HEK293 (cell line): ENCODE results near the gene LNPK.

ENCODE experiments used
- CTCF ChIA-PET: fragments of 350-600 bp; formaldehyde crosslinking; extraction: SDS; loops from one replicate; lab custom pipeline; 2021; ENCODE audit warnings: antibody characterized with exemption; lab: Yijun Ruan, JAX
- POLR2A ChIA-PET: fragments of 300-600 bp; formaldehyde crosslinking; extraction: SDS; loops from one replicate; lab custom pipeline; 2020; ENCODE audit warnings: antibody characterized with exemption, inconsistent platforms; lab: Yijun Ruan, JAX
- H3K27ac ChIP-seq: fragments of 200-500 bp; sonication (Bioruptor generic); 2 replicates; pipeline ENCODE4 v1.5.1; 2014; ENCODE audit warnings: low read depth, low read length, control low read depth, inconsistent platforms; ENCODE audit errors: extremely low read depth
- H3K36me3 ChIP-seq, 2 experiments: fragments of 200-500 bp in 1 of 2; sonication (Bioruptor generic) in 1 of 2; 1 replicate in 1 of 2; 2 replicates in 1 of 2; pipeline ENCODE4 v1.5.1; 2014 to 2017; ENCODE audit warnings: inconsistent platforms in 2 of 2, low read length in 2 of 2; ENCODE audit not compliant: control insufficient read depth in 2 of 2, insufficient read depth in 1 of 2
- H3K4me1 ChIP-seq: fragments of 200-500 bp; sonication (Bioruptor generic); 2 replicates; pipeline ENCODE4 v1.5.1; 2014; ENCODE audit warnings: mild to moderate bottlenecking, low read length, inconsistent platforms; ENCODE audit not compliant: control insufficient read depth, insufficient read depth
- H3K4me3 ChIP-seq: 2 replicates; pipeline ENCODE4 v1.5.1; 2011; ENCODE audit warnings: low read depth, mild to moderate bottlenecking, control low read depth, low read length, moderate library complexity
- H3K9me3 ChIP-seq: fragments of 200-500 bp; sonication (Bioruptor generic); 2 replicates; pipeline ENCODE4 v1.5.1; 2014; ENCODE audit warnings: low read depth, low read length, inconsistent platforms; ENCODE audit not compliant: control insufficient read depth, insufficient read depth
- GFI1B ChIP-seq: fragments of 450-650 bp; formaldehyde crosslinking; IDR thresholded peaks from 2 replicates; pipeline ENCODE4 v1.5.1; 2016; ENCODE audit warnings: missing biosample characterization, missing genetic modification characterization
- SALL2 ChIP-seq: fragments of 450-650 bp; formaldehyde crosslinking; IDR thresholded peaks from 2 replicates; pipeline ENCODE4 v1.5.0; 2017; ENCODE audit warnings: missing biosample characterization, mild to moderate bottlenecking, missing genetic modification characterization, borderline replicate concordance
- SP3 ChIP-seq: fragments of 450-650 bp; formaldehyde crosslinking; IDR thresholded peaks from 2 replicates; pipeline ENCODE4 v1.5.1; 2016; ENCODE audit warnings: missing biosample characterization, missing genetic modification characterization
- WT1 ChIP-seq: fragments of 450-650 bp; formaldehyde crosslinking; IDR thresholded peaks from 2 replicates; pipeline ENCODE4 v1.5.1; 2016; ENCODE audit warnings: missing biosample characterization, missing genetic modification characterization
- ZBTB8A ChIP-seq: fragments of 450-650 bp; formaldehyde crosslinking; IDR thresholded peaks from 2 replicates; pipeline ENCODE4 v1.5.1; 2016; ENCODE audit warnings: missing biosample characterization, missing genetic modification characterization
- ZNF112 ChIP-seq: fragments of 450-650 bp; formaldehyde crosslinking; IDR thresholded peaks from 2 replicates; pipeline ENCODE4 v1.5.0; 2017; ENCODE audit warnings: missing biosample characterization, missing genetic modification characterization
- ZNF16 ChIP-seq: fragments of 450-650 bp; formaldehyde crosslinking; IDR thresholded peaks from 2 replicates; pipeline ENCODE4 v1.5.1; 2016; ENCODE audit warnings: low read depth, missing biosample characterization, missing genetic modification characterization
- ZNF223 ChIP-seq: fragments of 450-650 bp; formaldehyde crosslinking; IDR thresholded peaks from 2 replicates; pipeline ENCODE4 v1.5.1; 2016; ENCODE audit warnings: missing biosample characterization, missing genetic modification characterization
- ZNF248 ChIP-seq: fragments of 450-650 bp; formaldehyde crosslinking; IDR thresholded peaks from 2 replicates; pipeline ENCODE4 v1.5.1; 2017; ENCODE audit warnings: missing biosample characterization, missing genetic modification characterization
- ZNF341 ChIP-seq: fragments of 450-650 bp; formaldehyde crosslinking; IDR thresholded peaks from 2 replicates; pipeline ENCODE4; 2016; ENCODE audit warnings: low read depth, missing biosample characterization, missing genetic modification characterization
- ZNF354C ChIP-seq: fragments of 450-650 bp; formaldehyde crosslinking; IDR thresholded peaks from 2 replicates; pipeline ENCODE4 v1.5.1; 2016; ENCODE audit warnings: missing biosample characterization, missing genetic modification characterization, low read depth, borderline replicate concordance
- ZNF549 ChIP-seq: fragments of 450-650 bp; IDR thresholded peaks from 2 replicates; pipeline ENCODE4 v1.5.1; 2018; ENCODE audit warnings: missing biosample characterization, missing genetic modification characterization, mild to moderate bottlenecking, inconsistent platforms, moderate library complexity
- ZNF558 ChIP-seq: fragments of 450-650 bp; formaldehyde crosslinking; IDR thresholded peaks from 2 replicates; pipeline ENCODE4 v1.5.1; 2016; ENCODE audit warnings: missing biosample characterization, missing genetic modification characterization
- ZNF654 ChIP-seq: fragments of 450-650 bp; formaldehyde crosslinking; IDR thresholded peaks from 2 replicates; pipeline ENCODE4 v1.5.1; 2016; ENCODE audit warnings: low read depth, missing biosample characterization, missing genetic modification characterization
- ZNF664 ChIP-seq: fragments of 450-650 bp; formaldehyde crosslinking; IDR thresholded peaks from 2 replicates; pipeline ENCODE4 v1.5.1; 2016; ENCODE audit warnings: missing biosample characterization, missing genetic modification characterization
- ZNF843 ChIP-seq: fragments of 450-650 bp; formaldehyde crosslinking; IDR thresholded peaks from 2 replicates; pipeline ENCODE4 v1.5.1; 2016; ENCODE audit warnings: missing biosample characterization, missing genetic modification characterization
- ZXDB ChIP-seq: fragments of 450-650 bp; formaldehyde crosslinking; IDR thresholded peaks from 2 replicates; pipeline ENCODE4 v1.5.1; 2016; ENCODE audit warnings: missing biosample characterization, missing genetic modification characterization
- TF ChIP-seq, protein P1 (sequence below): fragments of 450-650 bp; formaldehyde crosslinking; IDR thresholded peaks from 2 replicates; pipeline ENCODE4 v1.5.1; 2016; ENCODE audit warnings: missing biosample characterization, missing genetic modification characterization, low read depth
- TF ChIP-seq, protein P2 (sequence below): fragments of 450-650 bp; IDR thresholded peaks from 2 replicates; pipeline ENCODE4 v1.5.1; 2018; ENCODE audit warnings: missing biosample characterization, mild to moderate bottlenecking, missing genetic modification characterization
- TF ChIP-seq, protein P3 (sequence below): IDR thresholded peaks from 2 replicates; pipeline ENCODE4 v1.6.1; 2011; ENCODE audit warnings: mild to moderate bottlenecking, low read depth, low read length, borderline replicate concordance
- TF ChIP-seq, protein P4 (sequence below): fragments of 450-650 bp; formaldehyde crosslinking; IDR thresholded peaks from 2 replicates; pipeline ENCODE4 v1.5.1; 2016; ENCODE audit warnings: missing biosample characterization, missing genetic modification characterization
- TF ChIP-seq, protein P5 (sequence below): fragments of 450-650 bp; formaldehyde crosslinking; IDR thresholded peaks from 2 replicates; pipeline ENCODE4 v1.5.1; 2017; ENCODE audit warnings: missing biosample characterization, missing genetic modification characterization

Gene LNPK

DNA sequence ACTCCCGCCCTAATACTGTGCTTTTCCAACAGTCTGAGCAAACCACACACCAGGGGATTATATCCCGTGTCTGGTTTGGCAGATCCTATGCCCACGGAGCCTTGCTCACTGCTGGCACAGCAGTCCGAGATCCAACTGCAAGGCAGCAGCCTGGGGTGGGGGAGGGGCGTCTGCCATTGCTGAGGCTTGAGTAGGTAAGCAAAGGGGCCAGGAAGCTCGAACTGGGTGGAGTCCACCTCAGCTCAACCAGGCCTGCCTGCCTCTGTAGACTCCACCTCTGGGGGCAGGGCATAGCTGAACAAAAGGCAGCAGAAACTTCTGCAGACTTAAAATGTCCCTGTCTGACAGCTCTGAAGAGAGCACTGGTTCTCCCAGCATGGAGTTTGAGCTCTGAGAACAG lies 44.2 kb downstream of the LNPK start (continued):
- TF ChIP-seq, protein P1, sequence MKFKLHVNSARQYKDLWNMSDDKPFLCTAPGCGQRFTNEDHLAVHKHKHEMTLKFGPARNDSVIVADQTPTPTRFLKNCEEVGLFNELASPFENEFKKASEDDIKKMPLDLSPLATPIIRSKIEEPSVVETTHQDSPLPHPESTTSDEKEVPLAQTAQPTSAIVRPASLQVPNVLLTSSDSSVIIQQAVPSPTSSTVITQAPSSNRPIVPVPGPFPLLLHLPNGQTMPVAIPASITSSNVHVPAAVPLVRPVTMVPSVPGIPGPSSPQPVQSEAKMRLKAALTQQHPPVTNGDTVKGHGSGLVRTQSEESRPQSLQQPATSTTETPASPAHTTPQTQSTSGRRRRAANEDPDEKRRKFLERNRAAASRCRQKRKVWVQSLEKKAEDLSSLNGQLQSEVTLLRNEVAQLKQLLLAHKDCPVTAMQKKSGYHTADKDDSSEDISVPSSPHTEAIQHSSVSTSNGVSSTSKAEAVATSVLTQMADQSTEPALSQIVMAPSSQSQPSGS (tag by site-specific recombination): no peak
- TF ChIP-seq ZBTB8A: no peak
- TF ChIP-seq ZNF341 (tag by site-specific recombination): no peak
- no peak for TF ChIP-seq ZNF248 (tag by site-specific recombination)
- TF ChIP-seq, protein P2, sequence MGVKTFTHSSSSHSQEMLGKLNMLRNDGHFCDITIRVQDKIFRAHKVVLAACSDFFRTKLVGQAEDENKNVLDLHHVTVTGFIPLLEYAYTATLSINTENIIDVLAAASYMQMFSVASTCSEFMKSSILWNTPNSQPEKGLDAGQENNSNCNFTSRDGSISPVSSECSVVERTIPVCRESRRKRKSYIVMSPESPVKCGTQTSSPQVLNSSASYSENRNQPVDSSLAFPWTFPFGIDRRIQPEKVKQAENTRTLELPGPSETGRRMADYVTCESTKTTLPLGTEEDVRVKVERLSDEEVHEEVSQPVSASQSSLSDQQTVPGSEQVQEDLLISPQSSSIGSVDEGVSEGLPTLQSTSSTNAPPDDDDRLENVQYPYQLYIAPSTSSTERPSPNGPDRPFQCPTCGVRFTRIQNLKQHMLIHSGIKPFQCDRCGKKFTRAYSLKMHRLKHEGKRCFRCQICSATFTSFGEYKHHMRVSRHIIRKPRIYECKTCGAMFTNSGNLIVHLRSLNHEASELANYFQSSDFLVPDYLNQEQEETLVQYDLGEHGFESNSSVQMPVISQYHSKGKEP: no peak

DNA sequence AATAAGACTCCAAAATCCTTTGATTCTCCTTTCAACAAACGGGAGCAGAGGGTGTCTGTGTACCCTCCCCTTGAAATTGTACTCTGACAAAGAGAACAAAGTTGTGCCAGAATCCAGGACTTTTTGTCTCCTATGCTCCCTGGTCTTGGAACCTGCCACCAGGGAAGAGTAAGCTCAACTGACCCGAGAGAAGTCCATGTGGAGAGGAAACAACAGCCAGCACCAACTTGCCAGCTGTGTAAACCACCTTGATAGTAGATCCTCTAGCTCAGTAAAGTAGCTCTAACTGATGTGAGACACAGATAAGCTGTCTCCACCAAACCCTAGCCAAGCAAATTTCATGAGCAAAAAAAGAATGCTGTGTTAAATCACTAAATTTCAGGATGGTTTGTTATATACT lies 46.9 kb downstream of the LNPK start:
- Histone ChIP-seq H3K4me1 (no peaks in the 10 kb centered on the region), H3K36me3 (peaks cover 0 to 12% of the 10 kb centered on the region in 2 experiments; a peak in 1 of 3 replicates), H3K9me3 (no peaks in the 10 kb centered on the region), H3K27ac (no peak overlapping the region), H3K4me3 (no peak overlapping the region)
- POLR2A ChIA-PET: no interaction called here
- no peak for TF ChIP-seq GFI1B (tag by site-specific recombination)
- TF ChIP-seq ZNF354C (tag by site-specific recombination): no peak
- no peak for TF ChIP-seq ZNF654 (tag by site-specific recombination)
- no peak for TF ChIP-seq ZXDB (tag by site-specific recombination)
- no peak for TF ChIP-seq ZNF558 (tag by site-specific recombination)
- no peak for TF ChIP-seq ZNF843 (tag by site-specific recombination)
- TF ChIP-seq, protein P2: no peak
- no peak for TF ChIP-seq WT1
- TF ChIP-seq ZNF112: no peak
- TF ChIP-seq SP3 (tag by site-specific recombination): no peak
- no peak for TF ChIP-seq ZNF549 (tag by site-specific recombination)
- TF ChIP-seq, protein P3, sequence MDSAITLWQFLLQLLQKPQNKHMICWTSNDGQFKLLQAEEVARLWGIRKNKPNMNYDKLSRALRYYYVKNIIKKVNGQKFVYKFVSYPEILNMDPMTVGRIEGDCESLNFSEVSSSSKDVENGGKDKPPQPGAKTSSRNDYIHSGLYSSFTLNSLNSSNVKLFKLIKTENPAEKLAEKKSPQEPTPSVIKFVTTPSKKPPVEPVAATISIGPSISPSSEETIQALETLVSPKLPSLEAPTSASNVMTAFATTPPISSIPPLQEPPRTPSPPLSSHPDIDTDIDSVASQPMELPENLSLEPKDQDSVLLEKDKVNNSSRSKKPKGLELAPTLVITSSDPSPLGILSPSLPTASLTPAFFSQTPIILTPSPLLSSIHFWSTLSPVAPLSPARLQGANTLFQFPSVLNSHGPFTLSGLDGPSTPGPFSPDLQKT: no peak
- no peak for TF ChIP-seq ZNF664 (tag by site-specific recombination)
- TF ChIP-seq ZNF223: no peak
- CTCF ChIA-PET: no interaction called here

DNA sequence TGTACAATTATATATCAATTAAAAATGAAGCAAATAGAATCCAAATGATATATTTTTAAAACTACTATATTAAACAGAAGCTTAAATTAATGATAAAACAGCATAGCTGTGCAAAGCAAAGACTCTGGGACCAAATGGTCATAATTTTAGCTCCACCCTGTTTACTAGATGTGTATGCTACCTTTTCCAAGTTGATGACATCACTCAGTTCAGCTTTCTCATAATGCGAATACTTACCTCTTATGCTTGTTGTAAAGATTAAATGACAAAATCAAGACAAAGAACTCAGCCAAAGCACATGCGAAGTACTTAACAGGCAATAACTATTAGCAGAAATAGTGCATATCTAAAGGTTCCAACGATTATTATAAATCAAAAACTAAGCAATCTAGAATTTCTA lies 51.6 kb downstream of the LNPK start:
- POLR2A ChIA-PET: no interaction called here
- no peak overlapping the region for H3K27ac ChIP-seq
- H3K4me3 ChIP-seq: no peak overlapping the region
- peaks cover 0 to 4% of the 10 kb centered on the region in 2 experiments; a peak in 1 of 3 replicates for H3K36me3 ChIP-seq
- no peaks in the 10 kb centered on the region for H3K4me1 ChIP-seq
- H3K9me3 ChIP-seq: no peaks in the 10 kb centered on the region
- CTCF ChIA-PET: interaction anchor here (1.0 kb wide), 1 partner anchor 14 kb away, joined by 3 read pairs; no protein-coding TSS in a partner anchor
- TF ChIP-seq, protein P4, sequence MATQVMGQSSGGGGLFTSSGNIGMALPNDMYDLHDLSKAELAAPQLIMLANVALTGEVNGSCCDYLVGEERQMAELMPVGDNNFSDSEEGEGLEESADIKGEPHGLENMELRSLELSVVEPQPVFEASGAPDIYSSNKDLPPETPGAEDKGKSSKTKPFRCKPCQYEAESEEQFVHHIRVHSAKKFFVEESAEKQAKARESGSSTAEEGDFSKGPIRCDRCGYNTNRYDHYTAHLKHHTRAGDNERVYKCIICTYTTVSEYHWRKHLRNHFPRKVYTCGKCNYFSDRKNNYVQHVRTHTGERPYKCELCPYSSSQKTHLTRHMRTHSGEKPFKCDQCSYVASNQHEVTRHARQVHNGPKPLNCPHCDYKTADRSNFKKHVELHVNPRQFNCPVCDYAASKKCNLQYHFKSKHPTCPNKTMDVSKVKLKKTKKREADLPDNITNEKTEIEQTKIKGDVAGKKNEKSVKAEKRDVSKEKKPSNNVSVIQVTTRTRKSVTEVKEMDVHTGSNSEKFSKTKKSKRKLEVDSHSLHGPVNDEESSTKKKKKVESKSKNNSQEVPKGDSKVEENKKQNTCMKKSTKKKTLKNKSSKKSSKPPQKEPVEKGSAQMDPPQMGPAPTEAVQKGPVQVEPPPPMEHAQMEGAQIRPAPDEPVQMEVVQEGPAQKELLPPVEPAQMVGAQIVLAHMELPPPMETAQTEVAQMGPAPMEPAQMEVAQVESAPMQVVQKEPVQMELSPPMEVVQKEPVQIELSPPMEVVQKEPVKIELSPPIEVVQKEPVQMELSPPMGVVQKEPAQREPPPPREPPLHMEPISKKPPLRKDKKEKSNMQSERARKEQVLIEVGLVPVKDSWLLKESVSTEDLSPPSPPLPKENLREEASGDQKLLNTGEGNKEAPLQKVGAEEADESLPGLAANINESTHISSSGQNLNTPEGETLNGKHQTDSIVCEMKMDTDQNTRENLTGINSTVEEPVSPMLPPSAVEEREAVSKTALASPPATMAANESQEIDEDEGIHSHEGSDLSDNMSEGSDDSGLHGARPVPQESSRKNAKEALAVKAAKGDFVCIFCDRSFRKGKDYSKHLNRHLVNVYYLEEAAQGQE (tag by site-specific recombination): no peak
- TF ChIP-seq ZNF112 (no peak), SALL2 (tag by site-specific recombination) (no peak), ZNF16 (tag by site-specific recombination) (no peak)
- TF ChIP-seq, protein P5, sequence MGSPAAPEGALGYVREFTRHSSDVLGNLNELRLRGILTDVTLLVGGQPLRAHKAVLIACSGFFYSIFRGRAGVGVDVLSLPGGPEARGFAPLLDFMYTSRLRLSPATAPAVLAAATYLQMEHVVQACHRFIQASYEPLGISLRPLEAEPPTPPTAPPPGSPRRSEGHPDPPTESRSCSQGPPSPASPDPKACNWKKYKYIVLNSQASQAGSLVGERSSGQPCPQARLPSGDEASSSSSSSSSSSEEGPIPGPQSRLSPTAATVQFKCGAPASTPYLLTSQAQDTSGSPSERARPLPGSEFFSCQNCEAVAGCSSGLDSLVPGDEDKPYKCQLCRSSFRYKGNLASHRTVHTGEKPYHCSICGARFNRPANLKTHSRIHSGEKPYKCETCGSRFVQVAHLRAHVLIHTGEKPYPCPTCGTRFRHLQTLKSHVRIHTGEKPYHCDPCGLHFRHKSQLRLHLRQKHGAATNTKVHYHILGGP: peak; percentile 39; the same call in 1 of the 2 replicates
- TF ChIP-seq, protein P1 (tag by site-specific recombination): peak; percentile 73
